ENCODE data around the gene PYROXD2.

DNA sequence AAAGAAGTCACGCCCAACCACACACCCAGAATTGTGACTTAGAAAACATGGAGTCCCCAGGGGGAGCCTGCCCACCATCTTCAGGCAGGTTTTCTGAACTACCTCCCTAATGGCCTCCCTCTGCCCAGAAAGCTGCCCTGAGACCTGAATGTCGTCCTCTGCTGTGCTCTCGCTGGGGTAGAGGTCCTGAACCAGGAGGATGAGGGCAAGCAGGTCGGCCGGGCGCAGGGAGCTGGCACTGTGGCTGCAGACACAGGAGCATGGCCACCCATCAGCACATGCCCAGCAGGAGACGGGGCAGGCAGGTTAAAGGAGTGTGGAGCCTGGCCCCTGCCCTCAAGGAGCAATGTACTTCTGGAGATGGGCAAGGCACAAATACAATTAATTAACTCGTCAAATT lies 15.4 kb upstream of the PYROXD2 start:
- TF ChIP-seq CTCF (IDR thresholded peaks at IDR 0.05) (no peak), POLR2A (IDR thresholded peaks at IDR 0.05) (no peak)

Data from lower leg skin (tissue), 3 donors.